GM12878 (cell line): ENCODE data around the gene ZSCAN26.

ENCODE experiments used
- CTCF ChIP-seq, 3 experiments: IDR thresholded peaks in 2 of 3; conservative IDR thresholded peaks in 1 of 3; 2 replicates each; pipeline ENCODE4 v1.5.1; 2011; ENCODE audit warnings: low read depth in 3 of 3, low read length in 3 of 3, mild to moderate bottlenecking in 3 of 3, control low read depth in 2 of 3, moderate library complexity in 2 of 3, inconsistent platforms in 1 of 3, mixed read lengths in 1 of 3; ENCODE audit not compliant: control insufficient read depth in 2 of 3, insufficient read depth in 1 of 3; ENCODE audit errors: extremely low read depth in 1 of 3
- SP1 ChIP-seq: IDR thresholded peaks from one replicate; pipeline ENCODE4 v1.6.1; 2011; ENCODE audit warnings: low read depth, low read length

GRCh38 chr6:28312939-28313338, 46.0 kb downstream of the ZSCAN26 start:
- TF ChIP-seq SP1 (no peak), CTCF (IDR thresholded peaks at IDR 0.05 in 2 of 3, conservative IDR thresholded peaks at IDR 0.05 in 1 of 3; ENCODE audit: control insufficient read depth in 2 of 3, extremely low read depth in 1 of 3, insufficient read depth in 1 of 3, low read depth in 3 of 3, low read length in 3 of 3) (no peak)
